D721Med (cell line): ENCODE results near the gene SCIMP.

Source experiments
- DNase-seq: peaks from one replicate; pipeline ENCODE4 v3.0.0; 2011; ENCODE audit warnings: low spot score; ENCODE audit not compliant: insufficient read length
- FAIRE-seq: peaks from 2 replicates; lab custom pipeline; 2011; peaks lifted over from hg19 to GRCh38; lab: Jason Lieb, UNC
- CTCF ChIP-seq: IDR thresholded peaks from 2 replicates; pipeline ENCODE4 v1.5.1; 2012; ENCODE audit warnings: mild to moderate bottlenecking, control low read depth; ENCODE audit not compliant: insufficient read depth; ENCODE audit errors: missing control alignments

The SCIMP gene

GRCh38 chr17:5200360-5200759, 34.3 kb downstream of the SCIMP start:
- TF ChIP-seq CTCF, result no peak
- FAIRE-seq, result no peak
- no peak for DNase-seq

GRCh38 chr17:5198472-5198871, 36.2 kb downstream of the SCIMP start:
- FAIRE-seq (no peak), DNase-seq (no peak)
- no peak for TF ChIP-seq CTCF

GRCh38 chr17:5194346-5194745, 40.3 kb downstream of the SCIMP start:
- DNase-seq (no peak), FAIRE-seq (no peak)
- no peak for TF ChIP-seq CTCF

GRCh38 chr17:5191541-5192417, 42.9 kb downstream of the SCIMP start, which contains the start of gene ZNF594:
TSS of gene ZNF594 (minus strand) at chr17:5191868. CDS start at chr17:5184256, 7,612 bp downstream.
- FAIRE-seq (no peak), DNase-seq (peak; percentile 87)
- TF ChIP-seq CTCF, result peak; percentile 50

- no peak for TF ChIP-seq CTCF
- no peak for DNase-seq
- no peak for FAIRE-seq
Measured at GRCh38 chr17:5184288-5184687, 50.4 kb downstream of the SCIMP start.

- DNase-seq, result no peak
- no peak for FAIRE-seq
Measured at GRCh38 chr17:5183410-5183793, 51.3 kb downstream of the SCIMP start.

More at GRCh38 chr17:5183410-5183793, 51.3 kb downstream of the SCIMP start:
- no peak for TF ChIP-seq CTCF
